ENCODE measurements around the gene TSHZ3. TPM values are rescaled to one million over a fixed set of nuclear protein-coding genes. Genes with fewer than 3 reads are reported as not detected.

TSHZ3 gene, protein sequence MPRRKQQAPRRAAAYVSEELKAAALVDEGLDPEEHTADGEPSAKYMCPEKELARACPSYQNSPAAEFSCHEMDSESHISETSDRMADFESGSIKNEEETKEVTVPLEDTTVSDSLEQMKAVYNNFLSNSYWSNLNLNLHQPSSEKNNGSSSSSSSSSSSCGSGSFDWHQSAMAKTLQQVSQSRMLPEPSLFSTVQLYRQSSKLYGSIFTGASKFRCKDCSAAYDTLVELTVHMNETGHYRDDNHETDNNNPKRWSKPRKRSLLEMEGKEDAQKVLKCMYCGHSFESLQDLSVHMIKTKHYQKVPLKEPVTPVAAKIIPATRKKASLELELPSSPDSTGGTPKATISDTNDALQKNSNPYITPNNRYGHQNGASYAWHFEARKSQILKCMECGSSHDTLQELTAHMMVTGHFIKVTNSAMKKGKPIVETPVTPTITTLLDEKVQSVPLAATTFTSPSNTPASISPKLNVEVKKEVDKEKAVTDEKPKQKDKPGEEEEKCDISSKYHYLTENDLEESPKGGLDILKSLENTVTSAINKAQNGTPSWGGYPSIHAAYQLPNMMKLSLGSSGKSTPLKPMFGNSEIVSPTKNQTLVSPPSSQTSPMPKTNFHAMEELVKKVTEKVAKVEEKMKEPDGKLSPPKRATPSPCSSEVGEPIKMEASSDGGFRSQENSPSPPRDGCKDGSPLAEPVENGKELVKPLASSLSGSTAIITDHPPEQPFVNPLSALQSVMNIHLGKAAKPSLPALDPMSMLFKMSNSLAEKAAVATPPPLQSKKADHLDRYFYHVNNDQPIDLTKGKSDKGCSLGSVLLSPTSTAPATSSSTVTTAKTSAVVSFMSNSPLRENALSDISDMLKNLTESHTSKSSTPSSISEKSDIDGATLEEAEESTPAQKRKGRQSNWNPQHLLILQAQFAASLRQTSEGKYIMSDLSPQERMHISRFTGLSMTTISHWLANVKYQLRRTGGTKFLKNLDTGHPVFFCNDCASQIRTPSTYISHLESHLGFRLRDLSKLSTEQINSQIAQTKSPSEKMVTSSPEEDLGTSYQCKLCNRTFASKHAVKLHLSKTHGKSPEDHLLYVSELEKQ
- total RNA-seq, result 9.0 and 14.7 TPM in 2 replicates

DNA sequence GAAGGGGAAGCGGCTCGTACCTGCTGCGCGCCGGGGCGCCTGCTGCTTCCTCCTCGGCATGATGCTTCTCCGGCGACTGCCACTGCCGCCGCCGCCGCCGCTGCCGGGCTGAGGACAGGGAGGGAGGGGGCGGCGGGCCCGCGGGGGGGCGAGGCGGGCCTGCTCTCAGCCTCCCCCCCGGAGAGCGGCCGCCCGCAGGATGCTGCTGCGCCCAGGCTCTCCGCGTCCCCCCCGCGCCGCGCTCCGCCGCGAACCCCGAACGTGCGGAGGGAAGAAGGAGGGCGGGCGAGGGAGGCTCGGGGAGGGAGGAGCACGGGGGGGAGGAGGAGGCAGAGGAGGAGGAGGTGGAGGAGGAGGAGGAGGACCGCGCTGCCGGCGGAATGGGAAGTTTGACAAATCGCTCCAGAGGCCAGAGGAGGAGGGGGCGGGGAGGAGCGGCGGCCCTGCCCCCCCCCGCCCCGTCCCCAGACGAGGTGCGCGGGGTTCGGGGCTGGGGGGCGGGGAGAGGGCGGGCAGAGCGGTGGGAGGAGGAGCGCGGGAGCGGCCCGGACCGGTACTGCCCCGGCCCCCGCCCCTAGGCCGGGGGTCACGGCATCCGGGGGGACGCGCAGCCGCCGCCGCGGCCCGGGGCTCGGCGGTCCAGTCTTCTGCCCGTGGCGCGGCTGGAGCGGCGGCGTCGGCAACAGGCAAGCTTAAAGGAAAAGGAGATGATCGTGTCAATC lies at the start of gene TSHZ3:
TSS of gene TSHZ3 (minus strand) at position 277 of the 722 bp plus-strand sequence. CDS start at position 60, 217 bp downstream.

All from smooth muscle cell of the pulmonary artery (primary cell).